Measurements from ENCODE around the gene DCLK2. TPM values are rescaled to one million over a fixed set of nuclear protein-coding genes. Genes with fewer than 3 reads are reported as not detected.

DCLK2 gene
- total RNA-seq, 2 donors from 2014 or later: 0.20 to 0.42 TPM

GRCh38 chr4:150206954-150207353 lies 128.7 kb downstream of the DCLK2 start:
- no peak overlapping the region for H3K9ac ChIP-seq (ENCODE audit: extremely low read depth, low read length, poor library complexity, severe bottlenecking)

GRCh38 chr4:150207871-150208270 lies 129.6 kb downstream of the DCLK2 start:
- Histone ChIP-seq H3K9ac (ENCODE audit: extremely low read depth, low read length, poor library complexity, severe bottlenecking) (no peak overlapping the region), H3K27me3 (ENCODE audit: control insufficient read depth, insufficient read depth, low read length, poor library complexity, severe bottlenecking) (no peaks in the 10 kb centered on the region), H3K9me3 (ENCODE audit: control insufficient read depth, low read length) (no peaks in the 10 kb centered on the region), H3K36me3 (ENCODE audit: control insufficient read depth, insufficient read depth, low read length) (no peaks in the 10 kb centered on the region), H3K4me1 (ENCODE audit: control insufficient read depth, insufficient read depth, low read length) (peaks cover 4% of the 10 kb centered on the region), H3K4me3 (ENCODE audit: low read length) (no peak overlapping the region), H3K27ac (ENCODE audit: low read depth, low read length) (no peak overlapping the region)
- WGBS, 2 experiments (ENCODE audit: insufficient coverage in 1 of 2, insufficient read length in 1 of 2): 91 to 95% methylated on average over 2 of the region's 2 CpGs
- Mint-ChIP-seq H3K27me3 (ENCODE audit: insufficient read depth) (peaks cover 6% of the 10 kb centered on the region), H3K27ac (no peak overlapping the region), H3K36me3 (ENCODE audit: low read depth) (no peaks in the 10 kb centered on the region), H3K9me3 (no peaks in the 10 kb centered on the region), H3K4me3 (no peak overlapping the region), H3K4me1 (peaks cover 5% of the 10 kb centered on the region)
- no peak for TF ChIP-seq CTCF (conservative IDR thresholded peaks at IDR 0.05)
- DNase-seq: no peak

More at GRCh38 chr4:150206954-150207353, 128.7 kb downstream of the DCLK2 start:
- TF ChIP-seq CTCF (conservative IDR thresholded peaks at IDR 0.05): no peak
- no peak overlapping the region for H3K27ac Mint-ChIP-seq
- Histone ChIP-seq H3K9me3 (ENCODE audit: control insufficient read depth, low read length) (no peaks in the 10 kb centered on the region), H3K27me3 (ENCODE audit: control insufficient read depth, insufficient read depth, low read length, poor library complexity, severe bottlenecking) (no peaks in the 10 kb centered on the region), H3K4me1 (ENCODE audit: control insufficient read depth, insufficient read depth, low read length) (peaks cover 4% of the 10 kb centered on the region), H3K27ac (ENCODE audit: low read depth, low read length) (no peak overlapping the region), H3K36me3 (ENCODE audit: control insufficient read depth, insufficient read depth, low read length) (no peaks in the 10 kb centered on the region), H3K4me3 (ENCODE audit: low read length) (no peak overlapping the region)
- no peaks in the 10 kb centered on the region for H3K9me3 Mint-ChIP-seq
- H3K4me1 Mint-ChIP-seq: peaks cover 5% of the 10 kb centered on the region
- WGBS, 2 experiments (ENCODE audit: insufficient coverage in 1 of 2, insufficient read length in 1 of 2): 90 to 91% methylated on average over 2 to 3 of the region's 4 CpGs
- DNase-seq: no peak
- no peaks in the 10 kb centered on the region for H3K36me3 Mint-ChIP-seq (ENCODE audit: low read depth)
- no peak overlapping the region for H3K4me3 Mint-ChIP-seq
- H3K27me3 Mint-ChIP-seq (ENCODE audit: insufficient read depth): peaks cover 6% of the 10 kb centered on the region

GRCh38 chr4:150209140-150209829 lies 131.0 kb downstream of the DCLK2 start:
- Mint-ChIP-seq H3K27me3 (ENCODE audit: insufficient read depth) (peaks cover 3% of the 10 kb centered on the region), H3K9me3 (no peaks in the 10 kb centered on the region), H3K4me3 (no peak overlapping the region), H3K36me3 (ENCODE audit: low read depth) (no peaks in the 10 kb centered on the region), H3K4me1 (peaks cover 5% of the 10 kb centered on the region), H3K27ac (no peak overlapping the region)
- H3K4me3 ChIP-seq (ENCODE audit: low read length): no peak overlapping the region
- WGBS, 2 experiments (ENCODE audit: insufficient coverage in 1 of 2, insufficient read length in 1 of 2): 83 to 92% methylated on average over 6 of the region's 6 CpGs
- H3K9me3 ChIP-seq (ENCODE audit: control insufficient read depth, low read length): no peaks in the 10 kb centered on the region
- H3K36me3 ChIP-seq (ENCODE audit: control insufficient read depth, insufficient read depth, low read length): no peaks in the 10 kb centered on the region
- H3K27me3 ChIP-seq (ENCODE audit: control insufficient read depth, insufficient read depth, low read length, poor library complexity, severe bottlenecking): no peaks in the 10 kb centered on the region
- peaks cover 4% of the 10 kb centered on the region for H3K4me1 ChIP-seq (ENCODE audit: control insufficient read depth, insufficient read depth, low read length)
- H3K27ac ChIP-seq (ENCODE audit: low read depth, low read length): no peak overlapping the region
- peak; percentile 79 for TF ChIP-seq CTCF (conservative IDR thresholded peaks at IDR 0.05)
- peak; percentile 88 for DNase-seq
- no peak overlapping the region for H3K9ac ChIP-seq (ENCODE audit: extremely low read depth, low read length, poor library complexity, severe bottlenecking)

All from endodermal cell (in vitro differentiated cells).